Activated CD8-positive, alpha-beta memory T cell treated with anti-CD3 and anti-CD28 coated beads, Interleukin-2, amount 50 U/mL, for 4 hours (primary cell): Measurements from ENCODE around the gene DNASE2.
A peak's percentile ranks its signal among the peaks of the same experiment; 100 is the strongest.
"Not testable (repeated sequence)": the region's sequence is repeated elsewhere in the genome, so short reads cannot be mapped to it uniquely, and the experiment has no call there.

Experiments used
- DNase-seq: peaks from one replicate; pipeline ENCODE4 v3.0.0-alpha.2; 2020

DNASE2 gene

GRCh38 chr19:12859546-12859945 lies 21.7 kb downstream of the DNASE2 start:
- no peak for DNase-seq

GRCh38 chr19:12858041-12858928 lies 23.0 kb downstream of the DNASE2 start:
- no peak for DNase-seq

- DNase-seq = no peak
Measured at GRCh38 chr19:12856653-12857052, 24.6 kb downstream of the DNASE2 start.

DNA sequence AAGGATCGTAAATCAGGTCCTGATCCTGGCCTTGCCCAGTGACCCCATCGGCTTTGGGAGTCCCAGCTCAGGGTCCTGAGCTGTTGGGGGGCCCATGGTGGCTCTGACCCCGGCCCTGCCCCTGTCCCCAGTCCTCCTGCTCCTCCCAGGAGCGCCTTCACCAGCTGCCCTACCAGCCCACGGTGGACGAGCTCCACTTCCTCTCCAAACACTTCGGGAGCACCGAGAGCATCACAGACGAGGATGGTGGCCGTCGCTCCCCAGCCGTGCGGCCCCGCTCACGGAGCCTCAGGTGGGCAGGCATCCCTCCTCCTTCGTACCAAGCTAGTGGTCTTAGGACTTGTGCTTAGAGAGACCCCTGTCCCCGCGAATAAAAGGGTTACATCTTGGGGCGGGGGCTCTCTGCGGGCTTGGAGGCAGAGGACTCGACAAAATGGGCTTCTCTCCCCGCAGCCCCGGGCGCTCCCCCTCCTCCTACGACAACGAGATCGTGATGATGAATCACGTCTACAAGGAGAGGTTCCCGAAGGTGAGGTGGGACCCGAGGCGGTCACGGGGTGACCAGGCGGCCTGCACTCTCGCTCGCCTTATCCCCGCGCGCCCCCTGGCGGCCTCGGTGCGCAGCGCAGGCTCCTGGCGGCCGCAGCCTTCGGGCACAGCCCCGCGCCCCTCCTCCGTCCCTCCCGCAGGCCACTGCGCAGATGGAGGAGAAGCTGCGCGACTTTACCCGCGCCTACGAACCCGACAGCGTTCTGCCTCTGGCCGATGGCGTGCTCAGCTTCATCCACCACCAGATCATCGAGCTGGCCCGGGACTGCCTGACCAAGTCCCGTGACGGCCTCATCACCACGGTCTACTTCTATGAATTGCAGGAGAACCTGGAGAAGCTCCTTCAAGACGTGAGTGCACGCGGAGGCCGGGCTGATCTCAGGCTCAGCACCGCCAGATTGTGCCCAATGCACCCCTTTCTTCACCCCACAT lies 33.8 kb downstream of the DNASE2 start:
- peak; percentile 87 for DNase-seq

GRCh38 chr19:12846613-12847012 lies 34.6 kb downstream of the DNASE2 start:
- DNase-seq = not testable (repeated sequence)

DNA sequence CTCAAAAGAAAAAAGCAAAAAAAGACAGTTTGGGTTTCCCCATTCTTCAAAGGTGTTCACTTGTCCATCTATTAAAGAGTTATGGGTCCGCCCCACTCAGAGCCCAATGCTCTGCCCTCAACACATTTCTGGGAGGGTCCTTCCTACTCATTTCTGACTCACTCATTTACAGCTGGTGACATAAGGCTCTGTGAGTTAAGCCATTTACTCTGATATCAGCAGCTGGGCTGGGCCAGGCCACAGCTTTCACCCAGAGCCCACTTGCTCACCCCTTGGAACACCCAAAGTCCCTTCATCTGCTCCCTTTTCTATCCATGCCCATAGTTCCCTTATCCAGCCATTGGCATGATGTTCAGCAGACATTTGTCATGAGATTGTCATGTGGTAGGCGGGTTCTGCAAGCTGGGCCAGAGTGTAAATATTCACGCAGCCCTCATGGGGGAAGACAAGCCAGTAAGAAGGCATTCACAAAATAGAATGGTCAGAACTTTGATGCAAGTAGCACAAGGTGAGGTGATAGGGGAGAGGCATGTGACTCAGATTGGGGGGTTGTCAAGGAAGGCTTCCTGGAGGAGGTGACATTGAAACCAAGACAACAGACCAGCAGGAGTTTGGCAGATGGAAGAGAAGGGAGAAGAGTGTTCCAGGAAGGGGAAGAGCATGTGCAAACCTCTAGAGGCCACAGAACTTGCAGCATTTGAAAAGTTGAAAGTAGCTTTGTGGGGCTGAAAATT lies 37.1 kb downstream of the DNASE2 start:
- no peak for DNase-seq

DNA sequence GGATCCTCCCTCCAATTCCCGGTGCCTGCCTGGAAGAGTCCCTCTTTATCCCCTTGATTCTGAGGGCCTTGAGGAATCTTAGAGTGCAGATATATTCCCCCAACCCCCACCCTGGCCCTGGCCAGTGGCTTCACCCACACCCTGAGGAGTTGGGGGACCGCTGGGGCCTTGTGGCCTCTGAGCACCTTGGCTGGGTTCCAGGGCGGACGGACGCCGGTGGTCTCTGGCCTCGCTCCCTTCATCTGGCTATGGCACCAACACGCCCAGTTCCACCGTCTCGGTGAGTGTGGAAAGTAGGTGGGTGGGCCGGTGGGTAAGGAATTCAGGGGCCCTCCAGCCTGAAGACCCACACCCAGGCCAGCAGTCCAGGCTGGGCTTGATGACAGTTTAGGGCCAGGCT lies 37.9 kb downstream of the DNASE2 start:
- DNase-seq = no peak

- DNase-seq = no peak
Measured at GRCh38 chr19:12842511-12842910, 38.7 kb downstream of the DNASE2 start.

DNA sequence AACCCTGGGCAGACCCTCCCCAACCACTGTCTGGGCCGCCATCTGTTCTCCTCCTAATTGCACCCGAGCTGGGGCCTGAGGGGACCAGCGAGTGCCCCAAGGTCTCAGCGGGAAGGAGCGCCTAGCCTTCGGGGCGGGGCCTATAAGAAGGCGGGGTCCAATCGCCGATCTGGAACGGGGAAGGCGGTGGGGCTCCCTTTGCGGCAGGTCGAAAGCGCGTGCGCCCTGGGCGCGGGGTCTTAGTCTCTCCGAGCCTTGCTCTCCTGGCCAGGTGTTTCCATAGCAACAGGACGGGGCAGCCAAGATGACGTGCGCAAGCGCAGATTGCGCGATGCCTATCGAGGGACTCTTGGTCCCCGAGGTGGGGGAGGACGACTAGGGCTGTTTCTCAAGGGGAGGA lies 40.2 kb downstream of the DNASE2 start:
- DNase-seq = no peak

- DNase-seq = no peak
Measured at GRCh38 chr19:12840091-12841079, 40.9 kb downstream of the DNASE2 start.

- DNase-seq = no peak
Measured at GRCh38 chr19:12838886-12839756, 42.1 kb downstream of the DNASE2 start.

DNA sequence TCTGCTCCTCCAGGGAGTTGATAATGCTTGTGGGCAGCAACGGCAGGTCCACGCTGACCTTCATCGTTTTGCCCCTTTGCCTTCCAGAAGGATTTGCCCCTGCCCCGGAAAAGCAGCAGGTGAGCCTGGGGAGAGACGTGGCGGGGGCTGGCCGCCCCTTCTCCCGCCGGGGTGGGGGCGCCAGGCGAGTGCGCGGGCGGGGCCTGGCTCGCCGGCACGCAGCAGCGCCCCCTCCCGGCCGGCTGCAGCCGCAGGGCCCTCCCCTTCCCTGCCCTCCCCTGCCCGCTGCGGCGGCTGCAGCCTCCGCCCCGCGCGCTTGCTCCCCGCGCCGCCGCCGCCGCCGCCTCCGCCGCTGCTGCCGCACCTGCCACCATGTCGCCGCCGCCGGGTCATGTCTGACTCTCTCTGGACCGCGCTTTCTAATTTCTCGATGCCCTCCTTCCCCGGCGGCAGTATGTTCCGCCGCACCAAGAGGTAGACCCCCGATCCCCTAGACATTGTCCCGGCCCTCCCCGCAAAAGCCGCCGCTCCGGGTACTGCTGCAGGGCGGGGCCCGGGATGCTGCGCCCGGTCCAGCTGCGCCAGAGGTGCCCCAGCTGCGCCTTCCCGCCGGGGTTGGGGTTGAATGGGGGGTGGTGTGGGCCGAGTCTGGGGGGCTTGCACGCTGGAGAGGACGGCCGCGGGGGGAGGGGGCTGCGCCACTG lies 42.9 kb downstream of the DNASE2 start, which contains the start of gene MAST1:
Gene MAST1, plus strand, starts transcription at position 334 of the 704 bp plus-strand sequence. Its CDS starts 58 bp downstream, at position 392.
- DNase-seq = peak; percentile 41

GRCh38 chr19:12837225-12837624 lies 44.0 kb downstream of the DNASE2 start:
- no peak for DNase-seq

DNA sequence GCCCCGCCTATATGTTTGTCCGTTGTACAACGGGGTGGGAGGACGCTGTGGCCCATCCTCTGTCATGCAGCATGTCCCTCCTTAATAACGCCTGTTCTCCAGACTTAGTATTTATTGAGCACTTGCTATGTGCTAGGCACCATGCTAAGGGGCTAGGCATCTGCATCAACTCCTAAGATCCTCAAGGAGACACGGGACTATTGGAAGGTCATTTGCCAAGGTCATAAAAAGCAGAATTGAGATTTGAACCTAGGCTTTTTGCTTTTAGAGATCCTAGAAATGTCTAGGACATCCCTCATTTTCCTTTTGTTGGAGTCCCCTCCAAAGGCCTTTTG lies 44.8 kb downstream of the DNASE2 start:
- no peak for DNase-seq

- DNase-seq = no peak
Measured at GRCh38 chr19:12834976-12835757, 46.1 kb downstream of the DNASE2 start.

GRCh38 chr19:12834566-12834943 lies 46.7 kb downstream of the DNASE2 start, which contains the start of gene RTBDN:
Gene RTBDN (minus strand): TSS chr19:12834579. CDS start chr19:12829979, 4,600 bp downstream.
- no peak for DNase-seq

DNA sequence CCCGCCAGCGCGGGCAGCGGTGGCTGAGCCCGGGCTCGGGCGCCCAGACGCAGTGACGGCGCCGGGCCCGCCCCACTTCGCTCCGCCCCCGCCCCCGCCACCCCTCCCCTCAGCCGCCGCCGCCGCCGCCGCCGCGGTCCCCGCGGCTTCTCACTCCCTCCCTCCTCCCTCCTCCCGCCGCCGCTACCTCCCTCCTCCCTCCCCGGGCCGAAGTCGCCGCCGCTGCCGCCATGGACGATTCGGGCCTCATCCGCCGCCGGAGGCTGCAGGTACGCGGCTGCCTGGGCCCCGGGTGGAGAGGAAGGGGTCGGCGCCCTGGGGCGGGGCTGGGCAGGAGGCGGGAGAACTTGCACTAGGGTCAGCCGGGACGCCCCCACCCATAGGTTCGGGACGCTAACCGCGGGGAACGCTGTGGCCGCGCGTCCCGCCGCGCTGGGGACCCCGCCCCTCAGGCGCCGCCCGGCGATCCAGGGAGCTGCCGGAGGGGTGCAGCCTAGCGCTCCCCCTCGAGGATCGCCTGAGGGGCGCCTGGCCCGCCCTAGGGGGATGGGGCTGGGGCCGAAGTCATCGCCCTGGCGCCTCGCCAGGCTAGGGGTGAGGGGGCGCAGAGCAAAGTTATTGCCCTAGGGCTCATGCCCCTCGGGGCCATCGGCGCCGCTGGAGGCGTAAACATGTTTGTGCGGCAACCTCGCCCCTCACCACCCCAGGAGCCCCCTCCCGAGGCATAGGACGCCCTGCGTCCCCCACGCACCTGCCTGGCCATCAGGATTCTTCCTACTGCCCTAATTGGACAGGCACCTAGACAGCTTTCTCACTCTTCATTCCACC lies 47.3 kb downstream of the DNASE2 start:
- peak; percentile 42 for DNase-seq

DNA sequence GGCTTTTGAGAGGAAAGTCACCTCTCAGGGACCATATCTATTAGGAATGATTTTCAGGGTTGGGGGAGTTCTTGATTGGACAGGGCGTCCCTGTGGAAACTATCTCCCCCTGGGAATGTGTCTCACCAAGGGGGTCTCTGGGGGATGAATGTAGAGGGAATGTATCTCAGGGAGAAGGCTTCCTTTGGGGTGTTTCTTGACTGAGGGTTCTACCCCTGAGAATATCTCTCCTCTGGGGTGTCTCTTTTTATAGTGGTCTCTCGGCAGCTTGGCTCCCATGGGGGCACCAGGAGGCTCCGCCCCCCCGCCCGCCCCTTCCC lies 47.9 kb downstream of the DNASE2 start:
- DNase-seq = no peak
